ENCODE data around the gene CRKL.

DNA sequence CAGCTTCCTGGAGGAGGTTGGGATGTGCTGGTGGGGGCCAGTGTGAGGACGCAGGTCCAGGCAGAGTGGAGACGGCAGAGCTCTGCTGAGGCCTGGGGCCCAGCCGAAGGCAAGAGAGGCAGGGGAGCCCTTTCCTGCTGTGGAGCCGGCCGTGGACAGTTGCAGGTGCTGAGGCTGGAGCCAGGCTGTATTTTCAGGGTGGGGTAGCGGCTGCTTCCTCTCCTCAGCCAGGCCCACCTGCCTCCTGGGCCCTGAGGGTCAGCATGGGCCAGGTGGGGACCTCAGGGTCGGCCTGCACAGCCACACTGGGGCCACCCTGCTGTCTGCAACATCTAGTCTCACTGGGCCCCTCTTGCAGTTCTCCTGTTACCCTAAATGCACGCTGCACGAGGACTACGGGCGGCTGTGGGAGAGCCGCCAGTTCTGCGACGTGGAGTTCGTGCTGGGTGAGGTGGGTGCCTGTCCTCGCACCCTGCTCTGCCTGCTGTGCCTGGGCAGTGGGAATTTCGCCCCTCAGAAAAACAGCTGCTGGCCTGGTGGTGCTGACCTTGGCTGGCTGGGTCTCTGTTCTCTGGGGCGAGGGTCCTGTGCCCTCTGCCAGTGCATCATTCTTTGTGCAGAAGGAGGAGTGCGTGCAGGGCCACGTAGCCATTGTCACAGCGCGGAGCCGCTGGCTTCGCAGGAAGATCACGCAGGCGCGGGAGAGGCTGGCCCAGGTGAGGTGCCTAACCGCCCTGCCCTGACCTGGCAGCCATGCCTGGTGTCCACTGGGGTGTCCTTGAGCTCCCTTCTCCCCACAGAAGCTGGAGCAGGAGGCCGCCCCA is 76.3 kb downstream of the CRKL start:
- TF ChIP-seq, protein P1, sequence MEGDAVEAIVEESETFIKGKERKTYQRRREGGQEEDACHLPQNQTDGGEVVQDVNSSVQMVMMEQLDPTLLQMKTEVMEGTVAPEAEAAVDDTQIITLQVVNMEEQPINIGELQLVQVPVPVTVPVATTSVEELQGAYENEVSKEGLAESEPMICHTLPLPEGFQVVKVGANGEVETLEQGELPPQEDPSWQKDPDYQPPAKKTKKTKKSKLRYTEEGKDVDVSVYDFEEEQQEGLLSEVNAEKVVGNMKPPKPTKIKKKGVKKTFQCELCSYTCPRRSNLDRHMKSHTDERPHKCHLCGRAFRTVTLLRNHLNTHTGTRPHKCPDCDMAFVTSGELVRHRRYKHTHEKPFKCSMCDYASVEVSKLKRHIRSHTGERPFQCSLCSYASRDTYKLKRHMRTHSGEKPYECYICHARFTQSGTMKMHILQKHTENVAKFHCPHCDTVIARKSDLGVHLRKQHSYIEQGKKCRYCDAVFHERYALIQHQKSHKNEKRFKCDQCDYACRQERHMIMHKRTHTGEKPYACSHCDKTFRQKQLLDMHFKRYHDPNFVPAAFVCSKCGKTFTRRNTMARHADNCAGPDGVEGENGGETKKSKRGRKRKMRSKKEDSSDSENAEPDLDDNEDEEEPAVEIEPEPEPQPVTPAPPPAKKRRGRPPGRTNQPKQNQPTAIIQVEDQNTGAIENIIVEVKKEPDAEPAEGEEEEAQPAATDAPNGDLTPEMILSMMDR (conservative IDR thresholded peaks at IDR 0.05): no peak
- no peak for TF ChIP-seq EZH2 (IDR thresholded peaks at IDR 0.05; ENCODE audit: low read depth)

Measured in PC-9 (cell line).